Parathyroid adenoma (tissue), 2 donors: ENCODE results near the gene MBNL1.

Experiments
- H2AFZ ChIP-seq: fragments of 300-600 bp; sonication (generic); one replicate; pipeline ENCODE4 v1.7.0; 2017; ENCODE audit warnings: antibody characterized with exemption, mild to moderate bottlenecking
- H3K27ac ChIP-seq: fragments of 300-600 bp; sonication (generic); one replicate; pipeline ENCODE4 v1.7.0; 2017
- H3K27me3 ChIP-seq: fragments of 300-600 bp; sonication (generic); one replicate; pipeline ENCODE4 v1.7.0; 2017; ENCODE audit warnings: low read length; ENCODE audit not compliant: control insufficient read depth, insufficient read depth
- H3K36me3 ChIP-seq: fragments of 300-600 bp; sonication (generic); one replicate; pipeline ENCODE4 v1.7.0; 2017; ENCODE audit warnings: low read length; ENCODE audit not compliant: control insufficient read depth, insufficient read depth
- H3K4me1 ChIP-seq: fragments of 300-600 bp; sonication (generic); one replicate; pipeline ENCODE4 v1.7.0; 2017; ENCODE audit warnings: control low read depth
- H3K4me2 ChIP-seq: fragments of 300-600 bp; sonication (generic); one replicate; pipeline ENCODE4 v1.7.0; 2017; ENCODE audit warnings: low read length
- H3K4me3 ChIP-seq: fragments of 300-600 bp; sonication (generic); one replicate; pipeline ENCODE4 v1.7.0; 2017; ENCODE audit warnings: low read depth, low read length
- H3K79me2 ChIP-seq: fragments of 300-600 bp; sonication (generic); one replicate; pipeline ENCODE4 v1.7.0; 2017; ENCODE audit warnings: control low read depth
- H3K9ac ChIP-seq: fragments of 300-600 bp; sonication (generic); one replicate; pipeline ENCODE4 v1.7.0; 2017; ENCODE audit warnings: mild to moderate bottlenecking
- H3K9me3 ChIP-seq: fragments of 300-600 bp; sonication (generic); one replicate; pipeline ENCODE4 v1.7.0; 2017; ENCODE audit warnings: low read length; ENCODE audit not compliant: control insufficient read depth
- TF ChIP-seq, protein P1 (sequence below): fragments of 300-600 bp; sonication (generic); IDR thresholded peaks from one replicate; pipeline ENCODE4 v1.7.0; 2017; ENCODE audit warnings: antibody characterized with exemption, mild to moderate bottlenecking
- donor health status: primary hyperparathyroidism.

MBNL1 gene

DNA sequence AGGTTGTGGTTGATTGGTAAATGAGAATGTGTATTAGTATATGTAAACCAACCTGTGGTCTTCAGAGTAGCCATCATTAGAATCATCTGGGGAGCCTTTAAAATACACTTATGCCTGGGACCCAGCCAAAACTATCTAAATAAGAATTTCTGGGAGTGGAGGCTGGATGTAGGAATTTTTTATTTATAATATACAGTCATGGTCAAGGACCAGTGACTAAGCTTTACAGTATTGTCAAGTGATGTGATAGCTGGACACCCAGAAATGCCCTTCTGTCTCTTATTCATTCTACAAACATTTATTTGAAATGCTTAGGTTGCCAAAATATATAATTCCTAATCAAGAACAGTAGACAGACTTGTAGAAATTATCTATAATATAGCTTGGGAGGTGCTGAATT lies 132.2 kb downstream of the MBNL1 start:
- TF ChIP-seq, protein P1, sequence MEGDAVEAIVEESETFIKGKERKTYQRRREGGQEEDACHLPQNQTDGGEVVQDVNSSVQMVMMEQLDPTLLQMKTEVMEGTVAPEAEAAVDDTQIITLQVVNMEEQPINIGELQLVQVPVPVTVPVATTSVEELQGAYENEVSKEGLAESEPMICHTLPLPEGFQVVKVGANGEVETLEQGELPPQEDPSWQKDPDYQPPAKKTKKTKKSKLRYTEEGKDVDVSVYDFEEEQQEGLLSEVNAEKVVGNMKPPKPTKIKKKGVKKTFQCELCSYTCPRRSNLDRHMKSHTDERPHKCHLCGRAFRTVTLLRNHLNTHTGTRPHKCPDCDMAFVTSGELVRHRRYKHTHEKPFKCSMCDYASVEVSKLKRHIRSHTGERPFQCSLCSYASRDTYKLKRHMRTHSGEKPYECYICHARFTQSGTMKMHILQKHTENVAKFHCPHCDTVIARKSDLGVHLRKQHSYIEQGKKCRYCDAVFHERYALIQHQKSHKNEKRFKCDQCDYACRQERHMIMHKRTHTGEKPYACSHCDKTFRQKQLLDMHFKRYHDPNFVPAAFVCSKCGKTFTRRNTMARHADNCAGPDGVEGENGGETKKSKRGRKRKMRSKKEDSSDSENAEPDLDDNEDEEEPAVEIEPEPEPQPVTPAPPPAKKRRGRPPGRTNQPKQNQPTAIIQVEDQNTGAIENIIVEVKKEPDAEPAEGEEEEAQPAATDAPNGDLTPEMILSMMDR, result no peak
- Histone ChIP-seq H3K27ac (no peak overlapping the region), H3K4me2 (no peak overlapping the region)

DNA sequence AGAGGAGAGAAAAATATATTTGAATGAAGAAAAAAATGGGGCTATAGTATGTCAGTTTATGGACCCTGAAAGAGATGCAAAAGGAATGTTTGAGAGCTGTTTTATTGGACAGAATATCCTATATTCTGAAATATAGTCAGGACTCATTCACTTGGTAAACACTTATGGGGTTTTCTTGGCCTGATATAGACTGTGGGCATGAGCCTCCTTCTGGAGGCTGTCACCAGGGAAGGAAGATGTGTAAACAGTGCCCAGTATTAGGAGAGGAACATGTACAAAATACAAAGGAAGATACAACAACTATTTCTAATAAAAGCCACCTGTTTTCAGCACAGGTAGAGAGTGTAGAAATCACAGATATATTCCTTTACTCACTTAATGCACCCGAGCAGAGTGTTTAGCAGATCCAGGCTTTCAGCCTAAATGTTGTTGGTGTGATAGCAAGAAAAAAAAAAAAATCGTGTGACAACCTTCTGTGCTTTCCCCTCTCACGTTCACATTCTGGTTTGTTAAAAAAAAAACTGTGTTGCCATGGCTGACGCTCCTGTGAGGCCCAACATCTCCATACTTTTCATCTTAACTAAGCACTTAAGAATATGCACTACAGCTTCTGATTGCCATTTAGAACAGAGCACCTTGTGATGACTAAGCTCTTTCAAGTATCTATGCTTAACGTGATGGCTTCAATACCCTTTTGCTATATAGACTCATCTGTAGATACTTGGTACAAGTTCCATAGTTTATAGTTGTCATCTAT lies 134.1 kb downstream of the MBNL1 start:
- no peak overlapping the region for H3K27ac ChIP-seq
- peaks cover 12% of the 10 kb centered on the region for H3K79me2 ChIP-seq
- no peak overlapping the region for H3K4me3 ChIP-seq
- no peak overlapping the region for H3K4me2 ChIP-seq
- H2AFZ ChIP-seq, result no peak overlapping the region
- H3K36me3 ChIP-seq, result no peaks in the 10 kb centered on the region
- H3K9ac ChIP-seq, result no peak overlapping the region
- no peaks in the 10 kb centered on the region for H3K9me3 ChIP-seq
- peaks cover 6% of the 10 kb centered on the region for H3K4me1 ChIP-seq
- TF ChIP-seq, protein P1, result no peak
- no peaks in the 10 kb centered on the region for H3K27me3 ChIP-seq

More for the DNA sequence above, 132.2 kb downstream of the MBNL1 start:
- Histone ChIP-seq H2AFZ (no peak overlapping the region), H3K9ac (no peak overlapping the region), H3K4me1 (peaks cover 6% of the 10 kb centered on the region), H3K36me3 (no peaks in the 10 kb centered on the region), H3K4me3 (no peak overlapping the region), H3K27me3 (no peaks in the 10 kb centered on the region), H3K9me3 (no peaks in the 10 kb centered on the region), H3K79me2 (peaks cover 15% of the 10 kb centered on the region)

DNA sequence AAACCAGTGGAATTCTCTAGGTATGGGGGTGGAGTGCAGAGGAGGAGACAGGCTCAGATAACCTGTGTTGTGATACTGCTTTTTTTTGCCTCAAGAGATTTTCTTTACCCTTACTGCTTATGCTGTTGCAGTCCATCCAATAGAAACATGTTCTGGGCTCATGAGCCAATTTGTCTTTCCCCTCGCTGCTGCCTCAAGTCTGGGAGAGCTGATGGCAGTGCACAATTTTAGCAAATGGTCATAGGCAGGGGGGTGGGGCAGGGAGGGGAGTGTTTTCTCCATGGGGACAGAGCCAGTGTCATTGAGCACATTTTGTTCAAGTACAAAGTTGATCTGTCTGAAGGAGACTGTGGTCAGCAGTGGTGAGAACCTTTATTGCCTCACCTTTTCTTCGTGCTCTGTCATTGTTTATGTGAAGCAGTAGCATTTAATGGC lies 134.9 kb downstream of the MBNL1 start:
- Histone ChIP-seq H3K4me1 (peaks cover 6% of the 10 kb centered on the region), H3K4me3 (no peak overlapping the region), H3K9ac (no peak overlapping the region), H2AFZ (no peak overlapping the region), H3K9me3 (no peaks in the 10 kb centered on the region), H3K79me2 (peaks cover 12% of the 10 kb centered on the region), H3K27me3 (no peaks in the 10 kb centered on the region), H3K36me3 (no peaks in the 10 kb centered on the region), H3K4me2 (no peak overlapping the region), H3K27ac (no peak overlapping the region)
- TF ChIP-seq, protein P1, result no peak

DNA sequence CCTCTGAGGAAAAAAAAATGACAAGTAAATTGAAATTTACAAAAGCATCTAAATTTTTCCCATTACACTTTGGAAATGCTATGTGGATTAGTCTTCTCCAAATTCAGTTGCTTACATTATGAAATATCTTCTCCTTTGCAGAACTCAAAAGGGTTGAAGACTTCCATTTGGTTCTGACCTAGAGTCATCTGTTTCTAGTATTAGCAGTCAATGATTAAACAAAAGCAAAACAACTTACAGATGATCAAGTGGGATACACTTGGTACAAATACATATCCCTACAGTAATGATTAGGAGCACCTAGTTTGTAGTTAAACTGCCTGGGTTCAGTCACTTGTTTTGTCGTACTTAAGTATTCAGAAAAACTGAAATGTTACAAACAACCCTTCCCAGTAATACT lies 136.2 kb downstream of the MBNL1 start:
- H3K9ac ChIP-seq, result no peak overlapping the region
- no peak overlapping the region for H2AFZ ChIP-seq
- no peaks in the 10 kb centered on the region for H3K27me3 ChIP-seq
- H3K27ac ChIP-seq, result no peak overlapping the region
- no peaks in the 10 kb centered on the region for H3K9me3 ChIP-seq
- peaks cover 6% of the 10 kb centered on the region for H3K4me1 ChIP-seq
- no peaks in the 10 kb centered on the region for H3K36me3 ChIP-seq
- H3K4me3 ChIP-seq, result no peak overlapping the region
- TF ChIP-seq, protein P1, result no peak
- H3K4me2 ChIP-seq, result no peak overlapping the region
- peaks cover 7% of the 10 kb centered on the region for H3K79me2 ChIP-seq
